OCI-LY3 (cell line): ENCODE data around the gene COMMD10.

Source experiments
- CTCF ChIP-seq: fragments of 200-600, 300-600 bp; sonication (generic); IDR thresholded peaks from 2 replicates; pipeline ENCODE4 v1.5.1; 2014; ENCODE audit warnings: antibody characterized with exemption, low read length, low read depth
- EZH2phosphoT487 ChIP-seq: fragments of 200-600 bp; shearing (Covaris generic); IDR thresholded peaks from 2 replicates; pipeline ENCODE4 v1.6.1; 2018; ENCODE audit warnings: antibody characterized with exemption, mixed run types, low read depth

- no peak for TF ChIP-seq CTCF
- no peak for TF ChIP-seq EZH2phosphoT487
Observed at GRCh38 chr5:116305899-116306298, 221.1 kb downstream of the COMMD10 start.
